Activated CD4-positive, alpha-beta T cell treated with anti-CD3 and anti-CD28 coated beads for 36 hours (primary cell): ENCODE results near the gene MOB3B. TPM values are rescaled to one million over a fixed set of nuclear protein-coding genes. Genes with fewer than 3 reads are reported as not detected.

ENCODE experiments used
- ATAC-seq: fragments of 200-7000 bp; cut with Tn5 transposase; one replicate; pipeline ENCODE4 v1.10.0; 2021; ENCODE audit warnings: mild to moderate bottlenecking, moderate library complexity
- CTCF ChIA-PET: fragments of 350-600 bp; sonication (Branson Sonifier 250); formaldehyde crosslinking; loops from one replicate; lab custom pipeline; 2021; ENCODE audit warnings: antibody characterized with exemption; lab: Charles Lee
- POLR2A ChIA-PET: fragments of 350-600 bp; sonication (Branson Sonifier 250); formaldehyde crosslinking; loops from one replicate; lab custom pipeline; 2021; ENCODE audit warnings: antibody characterized with exemption, inconsistent platforms; lab: Charles Lee
- DNase-seq: peaks from one replicate; pipeline ENCODE4 v3.0.0-alpha.2; 2020
- H3K27ac Mint-ChIP-seq: one replicate; pipeline ENCODE4 v1.8.0; 2021; ENCODE audit warnings: mixed read lengths
- H3K27me3 Mint-ChIP-seq: one replicate; pipeline ENCODE4 v1.8.0; 2021; ENCODE audit warnings: mixed read lengths
- H3K36me3 Mint-ChIP-seq: one replicate; pipeline ENCODE4 v1.8.0; 2021; ENCODE audit warnings: low read depth, mixed read lengths
- H3K4me1 Mint-ChIP-seq: one replicate; pipeline ENCODE4 v1.8.0; 2021; ENCODE audit warnings: mixed read lengths
- H3K4me3 Mint-ChIP-seq: one replicate; pipeline ENCODE4 v1.8.0; 2021; ENCODE audit warnings: mild to moderate bottlenecking, moderate library complexity, mixed read lengths
- H3K9me3 Mint-ChIP-seq: one replicate; pipeline ENCODE4 v1.8.0; 2021; ENCODE audit warnings: low read depth, mixed read lengths
- intact Hi-C, 2 experiments: fragments of 100-400 bp; cut with DNase I in 1 of 2; cut with micrococcal nuclease in 1 of 2; formaldehyde crosslinking; loops; one replicate each; pipeline versions ENCODE4 v1.14.2 to v1.15.1; 2022 to 2024; cut with DNase I, micrococcal nuclease
- total RNA-seq, 2 experiments: library from RNA; stranded (reverse); gene quantifications; one replicate each; pipeline ENCODE4 v1.2.3, GENCODE V29; 2021

The MOB3B gene
- total RNA-seq, 2 experiments from 2014 or later = 0.80 to 0.88 TPM

DNA sequence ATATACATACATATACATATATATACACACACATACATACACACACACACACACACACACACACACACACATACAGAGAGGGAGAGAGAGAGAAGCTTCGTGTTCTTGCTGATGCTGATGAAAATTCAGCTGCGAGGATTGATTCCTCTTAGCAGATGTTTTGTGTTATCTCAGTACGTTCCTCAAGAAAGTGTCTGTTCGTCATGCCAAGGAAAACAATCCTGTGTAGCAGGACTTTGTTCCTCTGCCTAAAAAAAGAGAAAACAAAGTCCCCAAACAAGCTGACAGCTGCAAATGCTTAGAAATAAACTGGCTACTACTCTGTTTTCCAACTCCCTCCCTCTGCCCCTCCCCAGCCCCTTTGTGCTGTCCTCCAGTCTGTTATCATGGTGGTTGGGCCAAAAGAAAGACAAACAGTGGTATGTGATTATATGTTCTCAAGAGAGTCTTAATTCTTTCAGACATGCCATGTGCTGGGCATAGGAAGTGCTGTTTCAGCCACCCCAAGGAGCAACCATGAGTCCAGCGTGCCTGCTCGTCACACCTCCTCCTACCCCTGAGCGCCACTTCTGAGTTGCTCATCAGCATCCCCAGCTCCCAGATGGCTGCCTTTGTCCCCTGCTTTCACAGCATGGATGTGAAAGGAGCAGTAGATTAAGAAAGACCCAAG lies 161.2 kb downstream of the MOB3B start:
- ChIA-PET CTCF (interaction anchor here (0.9 to 1.3 kb wide), 4 partner anchors 12 to 179 kb away, joined by 3 to 5 read pairs (median 3); no protein-coding TSS in a partner anchor), POLR2A (no interaction called here)
- Mint-ChIP-seq H3K9me3 (no peaks in the 10 kb centered on the region), H3K36me3 (peaks cover 2% of the 10 kb centered on the region), H3K4me3 (no peak overlapping the region), H3K4me1 (peaks cover 35% of the 10 kb centered on the region), H3K27me3 (peaks cover 15% of the 10 kb centered on the region), H3K27ac (no peak overlapping the region)
- ATAC-seq (no peak), DNase-seq (no peak)
- intact Hi-C loops = no loop called here

DNA sequence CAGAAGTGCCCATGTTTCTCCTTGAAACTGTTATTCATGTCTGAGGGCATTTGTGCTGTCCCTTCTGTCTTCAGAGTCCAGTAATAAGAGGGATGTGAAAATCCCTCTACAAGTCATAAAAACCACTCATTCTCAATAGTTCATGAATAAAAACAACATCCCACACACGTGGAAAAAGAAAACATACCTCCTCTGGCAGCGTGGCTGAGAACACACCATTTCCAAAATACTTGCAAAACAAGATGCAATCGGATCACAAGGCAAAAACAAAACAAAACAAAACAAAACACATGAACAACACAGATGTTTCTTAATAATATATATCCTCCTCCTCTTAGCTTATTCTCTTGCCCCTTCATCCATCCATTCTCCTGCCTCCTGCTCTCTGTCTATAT lies 161.7 kb downstream of the MOB3B start:
- Mint-ChIP-seq H3K9me3 (no peaks in the 10 kb centered on the region), H3K4me1 (peaks cover 35% of the 10 kb centered on the region), H3K27me3 (peaks cover 15% of the 10 kb centered on the region), H3K4me3 (no peak overlapping the region), H3K36me3 (peaks cover 2% of the 10 kb centered on the region), H3K27ac (no peak overlapping the region)
- ChIA-PET POLR2A (interaction anchor here (1.3 kb wide), 1 partner anchor 205 kb away, joined by 6 read pairs; the partner anchor contains the start of gene C9orf72), CTCF (interaction anchor here (0.6 to 1.1 kb wide), 3 partner anchors 11 to 157 kb away, joined by 3 to 5 read pairs (median 3); no protein-coding TSS in a partner anchor)
- intact Hi-C loops = loop anchor here (2.0 kb wide), 4 partner anchors 133 to 205 kb away; partner anchors contain the start of genes C9orf72 (in 1 of the 2) and MOB3B (in 1 of the 2)
- DNase-seq (no peak), ATAC-seq (no peak)

DNA sequence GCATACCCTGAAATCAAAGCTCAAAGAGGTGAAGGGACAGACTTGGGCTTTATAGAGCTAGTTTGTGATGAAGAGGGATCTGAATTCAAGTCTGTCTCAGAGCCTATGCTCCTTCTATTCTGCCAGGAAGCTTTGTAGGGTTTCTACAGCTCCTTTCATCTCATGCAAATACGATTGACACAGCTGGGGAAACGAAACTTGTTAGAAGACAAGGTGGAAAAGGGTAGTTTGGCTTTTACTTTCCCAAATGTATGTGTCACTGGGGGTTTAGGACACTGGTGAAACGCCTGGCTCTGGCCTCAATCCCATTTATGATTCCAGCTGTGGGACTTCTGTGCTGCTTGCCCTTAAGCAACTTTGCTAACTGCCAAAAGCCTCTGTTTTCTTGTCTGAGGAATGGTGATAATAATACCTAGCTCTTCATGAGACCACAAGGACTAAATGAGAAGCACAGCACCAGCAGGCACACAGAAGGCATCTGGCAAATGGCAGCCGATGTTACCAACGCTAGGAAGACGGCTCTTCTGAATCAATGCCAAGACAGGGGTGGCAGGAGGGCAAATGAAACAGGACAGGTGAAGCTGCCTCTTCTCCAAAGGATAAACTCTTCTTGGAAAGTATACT lies 162.3 kb downstream of the MOB3B start:
- Mint-ChIP-seq H3K4me3 (no peak overlapping the region), H3K36me3 (peaks cover 2% of the 10 kb centered on the region), H3K4me1 (peaks cover 35% of the 10 kb centered on the region), H3K27me3 (peaks cover 15% of the 10 kb centered on the region), H3K27ac (peak overlapping the region; percentile 79), H3K9me3 (no peaks in the 10 kb centered on the region)
- CTCF ChIA-PET = interaction anchor here (0.6 to 3.1 kb wide), 5 partner anchors 10 to 159 kb away, joined by 3 to 13 read pairs (median 3); no protein-coding TSS in a partner anchor
- DNase-seq = peak; percentile 17
- intact Hi-C loops = loop anchor here (2.0 kb wide), 4 partner anchors 134 to 206 kb away; partner anchors contain the start of genes C9orf72 (in 1 of the 2) and MOB3B (in 1 of the 2)
- POLR2A ChIA-PET = interaction anchor here (0.6 to 1.3 kb wide), 2 partner anchors 205 to 411 kb away, joined by 4 to 6 read pairs; partner anchors contain the start of genes C9orf72 and IFT74
- peak; percentile 42 for ATAC-seq

DNA sequence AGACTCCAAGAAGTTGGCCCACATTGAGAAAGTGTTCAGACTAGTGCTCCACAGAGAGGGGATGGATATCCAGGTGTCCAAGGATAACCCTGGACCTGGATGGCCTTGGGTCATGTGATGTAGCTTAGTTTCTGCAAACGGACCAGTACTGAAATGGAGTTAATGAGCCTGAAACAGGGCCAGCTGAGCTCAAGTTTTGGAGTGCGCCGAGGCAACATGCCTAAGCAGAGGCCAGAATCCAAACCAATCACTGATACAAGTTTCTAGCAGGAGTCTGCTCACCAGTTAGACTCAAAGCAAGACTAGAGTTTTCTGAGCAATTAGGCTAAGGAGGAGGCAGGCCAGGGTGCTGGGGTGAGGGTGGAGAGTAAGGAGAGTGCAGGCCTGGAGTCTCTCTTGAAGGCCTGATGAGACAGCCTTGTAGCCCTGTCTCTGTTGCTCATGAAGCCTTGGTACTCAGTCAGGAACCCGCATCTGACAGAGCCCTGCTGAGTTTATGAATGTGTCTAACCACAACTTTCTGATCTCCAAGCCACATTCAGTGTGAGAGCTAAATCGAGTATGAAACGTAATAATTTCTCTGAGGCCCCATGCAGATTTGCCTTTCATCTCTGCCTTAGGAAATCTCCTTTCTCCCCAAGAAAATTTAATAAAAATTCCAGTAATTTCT lies 163.8 kb downstream of the MOB3B start:
- ChIA-PET POLR2A (no interaction called here), CTCF (interaction anchor here (0.6 to 3.1 kb wide), 4 partner anchors 33 to 446 kb away, joined by 3 to 13 read pairs (median 3); no protein-coding TSS in a partner anchor)
- peaks cover 15% of the 10 kb centered on the region for H3K27me3 Mint-ChIP-seq
- H3K36me3 Mint-ChIP-seq = peaks cover 2% of the 10 kb centered on the region
- intact Hi-C loops = loop anchor here (1.0 to 2.0 kb wide), 7 partner anchors 135 to 474 kb away; partner anchors contain the start of genes C9orf72 (in 2 of the 2), MOB3B (in 2 of the 2) and CAAP1 (in 1 of the 2)
- peak overlapping the region; percentile 58 for H3K27ac Mint-ChIP-seq
- DNase-seq (peak; percentile 82), ATAC-seq (peak; percentile 99)
- H3K9me3 Mint-ChIP-seq = no peaks in the 10 kb centered on the region
- H3K4me3 Mint-ChIP-seq = peak overlapping the region; percentile 30
- H3K4me1 Mint-ChIP-seq = peaks cover 35% of the 10 kb centered on the region

DNA sequence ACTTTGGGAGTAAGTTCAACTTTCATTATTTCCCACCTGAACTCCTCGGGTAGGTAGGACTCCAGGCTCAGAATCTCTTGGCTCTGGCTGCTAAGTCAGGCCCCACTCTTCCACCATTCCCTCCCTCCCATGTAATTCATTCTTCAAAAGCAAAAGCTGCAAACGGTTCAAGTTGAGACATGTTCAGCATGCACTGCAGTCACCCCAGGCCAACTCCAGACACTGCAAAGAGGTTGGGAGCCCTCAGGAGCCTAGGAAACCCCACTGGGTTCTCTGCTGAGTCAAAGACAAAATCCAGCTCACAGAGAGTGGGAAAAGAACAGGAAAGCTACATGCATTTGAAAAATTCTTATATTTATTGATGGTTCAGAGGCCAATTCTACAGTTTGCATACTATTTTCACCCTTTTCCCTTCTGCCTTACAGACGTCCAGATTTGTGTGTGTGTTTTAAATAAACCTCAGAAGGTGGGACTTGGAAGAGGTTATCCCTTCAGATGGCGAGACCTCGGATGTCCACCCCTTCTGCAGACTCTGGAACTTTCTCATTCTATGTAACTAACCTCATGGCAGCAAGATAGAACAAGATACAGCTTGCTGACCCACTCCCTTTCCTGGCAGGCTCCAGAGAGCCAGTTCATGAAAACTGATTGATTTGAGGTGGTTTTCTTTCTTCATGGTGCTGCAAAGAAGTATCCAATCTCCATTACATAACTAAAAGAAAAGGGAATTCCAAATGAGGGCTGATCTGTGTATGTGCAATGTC lies 167.0 kb downstream of the MOB3B start:
- H3K4me1 Mint-ChIP-seq = peaks cover 25% of the 10 kb centered on the region
- no peaks in the 10 kb centered on the region for H3K36me3 Mint-ChIP-seq
- no peak for ATAC-seq
- CTCF ChIA-PET = no interaction called here
- no peak overlapping the region for H3K4me3 Mint-ChIP-seq
- DNase-seq = no peak
- no peaks in the 10 kb centered on the region for H3K27me3 Mint-ChIP-seq
- no peaks in the 10 kb centered on the region for H3K9me3 Mint-ChIP-seq
- H3K27ac Mint-ChIP-seq = no peak overlapping the region
- POLR2A ChIA-PET = no interaction called here
- intact Hi-C loops = no loop called here

DNA sequence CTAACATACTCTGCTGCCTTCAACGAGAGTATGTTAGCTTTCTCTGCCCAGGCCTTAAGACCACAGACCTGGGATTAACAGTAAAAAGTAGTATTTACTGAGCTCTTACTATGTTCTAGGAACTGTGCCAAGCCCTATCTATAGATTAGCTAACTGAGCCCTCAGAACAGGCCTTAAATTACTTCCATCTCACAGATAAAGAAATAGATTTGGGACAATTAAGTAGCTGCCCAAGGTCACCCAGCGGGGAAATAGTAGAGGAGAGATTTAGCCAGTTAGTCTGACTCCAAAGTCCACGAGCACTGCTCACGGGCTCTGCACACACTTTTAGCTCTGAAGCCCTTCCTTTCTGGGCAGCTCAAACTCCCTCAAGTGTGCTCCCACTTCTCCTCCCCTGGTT lies 168.1 kb downstream of the MOB3B start:
- H3K9me3 Mint-ChIP-seq = no peaks in the 10 kb centered on the region
- H3K27me3 Mint-ChIP-seq = no peaks in the 10 kb centered on the region
- ATAC-seq (no peak), DNase-seq (no peak)
- no peak overlapping the region for H3K27ac Mint-ChIP-seq
- intact Hi-C loops = no loop called here
- H3K4me3 Mint-ChIP-seq = no peak overlapping the region
- CTCF ChIA-PET = interaction anchor here (1.1 to 1.4 kb wide), 3 partner anchors 20 to 241 kb away, joined by 3 to 5 read pairs (median 3); partner anchors contain the start of gene MOB3B
- no peaks in the 10 kb centered on the region for H3K36me3 Mint-ChIP-seq
- peaks cover 14% of the 10 kb centered on the region for H3K4me1 Mint-ChIP-seq
- POLR2A ChIA-PET = interaction anchor here (0.5 kb wide), 1 partner anchor 200 kb away, joined by 3 read pairs; no protein-coding TSS in a partner anchor

DNA sequence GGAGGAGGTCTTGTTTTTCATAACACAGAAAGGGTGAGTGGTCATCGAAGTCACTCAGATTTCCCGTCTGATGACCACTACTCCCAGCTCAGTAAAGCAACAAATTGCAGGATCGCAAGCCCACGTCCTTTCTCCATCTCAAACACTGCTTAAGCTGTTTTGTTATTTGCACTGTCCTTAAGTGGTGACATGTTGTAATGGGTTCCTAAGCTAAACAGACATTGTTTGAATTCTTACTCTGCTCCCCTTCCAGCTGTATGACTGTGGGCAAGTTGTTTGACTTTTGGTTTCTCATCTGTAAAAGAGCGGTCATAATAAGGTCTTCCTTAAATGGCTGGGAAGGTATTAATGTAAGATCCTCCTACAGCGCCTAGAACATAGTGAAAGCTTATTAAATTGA lies 169.9 kb downstream of the MOB3B start:
- POLR2A ChIA-PET = no interaction called here
- Mint-ChIP-seq H3K27ac (no peak overlapping the region), H3K27me3 (no peaks in the 10 kb centered on the region), H3K36me3 (no peaks in the 10 kb centered on the region), H3K4me3 (no peak overlapping the region), H3K9me3 (no peaks in the 10 kb centered on the region), H3K4me1 (no peaks in the 10 kb centered on the region)
- CTCF ChIA-PET = no interaction called here
- ATAC-seq = no peak
- DNase-seq = no peak
- intact Hi-C loops = no loop called here

DNA sequence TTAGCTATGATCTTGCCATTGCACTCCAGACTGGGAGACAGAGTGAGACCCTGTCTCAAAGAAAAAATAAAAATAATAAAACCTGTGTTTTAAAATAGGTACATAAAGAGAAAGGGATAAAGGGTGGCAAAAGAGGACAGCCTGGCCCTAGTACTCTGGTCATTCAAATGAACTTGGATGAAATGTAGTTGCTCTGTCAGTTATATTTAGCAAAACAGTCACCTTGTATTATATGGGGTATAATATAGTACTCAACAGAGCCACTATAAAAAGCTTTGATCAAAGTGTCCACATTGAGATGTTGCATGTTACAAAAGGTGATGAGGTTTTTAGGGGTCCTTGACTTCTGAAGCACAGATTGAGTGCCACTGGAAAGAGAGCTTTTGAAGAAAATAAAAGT lies 171.6 kb downstream of the MOB3B start:
- ChIA-PET POLR2A (no interaction called here), CTCF (no interaction called here)
- no peak overlapping the region for H3K4me3 Mint-ChIP-seq
- intact Hi-C loops = no loop called here
- H3K27ac Mint-ChIP-seq = no peak overlapping the region
- ATAC-seq = no peak
- H3K36me3 Mint-ChIP-seq = no peaks in the 10 kb centered on the region
- H3K9me3 Mint-ChIP-seq = no peaks in the 10 kb centered on the region
- no peaks in the 10 kb centered on the region for H3K27me3 Mint-ChIP-seq
- DNase-seq = no peak
- peaks cover 2% of the 10 kb centered on the region for H3K4me1 Mint-ChIP-seq

DNA sequence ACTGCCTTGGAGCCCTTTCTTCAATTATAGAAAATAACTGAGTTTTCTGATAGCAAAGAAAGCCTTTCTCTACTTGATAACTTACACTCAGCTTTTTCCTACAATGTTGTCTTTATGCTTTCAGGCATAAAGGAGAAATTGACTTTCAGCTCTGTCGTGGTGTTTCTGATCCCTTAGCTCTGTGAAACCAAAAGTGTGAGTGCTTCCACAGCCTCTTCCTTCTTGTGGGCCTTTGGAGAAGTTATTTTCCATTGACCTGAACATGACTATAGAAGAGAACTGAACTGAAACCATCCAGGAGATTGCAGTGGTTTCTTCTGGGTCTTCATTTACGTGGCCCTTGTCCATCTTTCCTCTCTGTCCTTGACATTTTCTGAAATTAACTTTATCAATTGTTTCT lies 173.2 kb downstream of the MOB3B start:
- ChIA-PET POLR2A (no interaction called here), CTCF (interaction anchor here (1.1 kb wide), 1 partner anchor 11 kb away, joined by 3 read pairs; no protein-coding TSS in a partner anchor)
- H3K27me3 Mint-ChIP-seq = no peaks in the 10 kb centered on the region
- H3K36me3 Mint-ChIP-seq = no peaks in the 10 kb centered on the region
- DNase-seq = no peak
- H3K4me1 Mint-ChIP-seq = peaks cover 15% of the 10 kb centered on the region
- H3K9me3 Mint-ChIP-seq = no peaks in the 10 kb centered on the region
- intact Hi-C loops = no loop called here
- no peak for ATAC-seq
- no peak overlapping the region for H3K27ac Mint-ChIP-seq
- H3K4me3 Mint-ChIP-seq = no peak overlapping the region

DNA sequence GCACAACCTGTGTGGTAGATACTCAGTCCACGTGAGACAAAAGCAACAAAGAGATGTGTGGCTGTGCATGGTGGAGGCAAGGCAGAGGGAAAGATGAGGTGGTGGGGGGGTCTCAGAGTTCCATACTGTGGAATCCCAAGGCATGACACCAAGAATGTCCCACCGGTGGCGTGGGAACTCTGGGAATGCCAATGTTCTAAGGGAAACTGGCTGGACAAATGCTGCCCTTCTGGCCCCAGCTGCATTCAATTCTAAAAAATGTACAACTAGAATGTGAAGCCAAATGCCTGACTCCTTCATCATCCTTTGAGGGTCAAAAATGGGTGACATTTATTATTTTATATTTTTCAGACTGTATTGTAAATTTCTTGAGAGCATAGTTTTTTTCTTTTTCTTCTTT lies 174.4 kb downstream of the MOB3B start:
- Mint-ChIP-seq H3K4me3 (no peak overlapping the region), H3K4me1 (peaks cover 15% of the 10 kb centered on the region), H3K36me3 (no peaks in the 10 kb centered on the region), H3K27ac (no peak overlapping the region), H3K27me3 (no peaks in the 10 kb centered on the region), H3K9me3 (no peaks in the 10 kb centered on the region)
- DNase-seq = no peak
- ATAC-seq = no peak
- intact Hi-C loops = no loop called here
- ChIA-PET POLR2A (no interaction called here), CTCF (interaction anchor here (0.8 kb wide), 1 partner anchor 22 kb away, joined by 3 read pairs; no protein-coding TSS in a partner anchor)
